Lower leg skin (tissue), 3 donors: ENCODE results near the gene B4GALT2.

Source experiments
- CTCF ChIP-seq, 3 donors: fragments of 450-650 bp; IDR thresholded peaks; one replicate each; pipeline ENCODE4 v1.5.1; 2016; ENCODE audit warnings: antibody characterized with exemption in 3 of 3, mild to moderate bottlenecking in 3 of 3, moderate library complexity in 2 of 3
- POLR2A ChIP-seq, 2 donors: fragments of 450-650 bp; IDR thresholded peaks; one replicate each; pipeline ENCODE4 v1.6.1; 2016 to 2017; ENCODE audit warnings: antibody characterized with exemption in 2 of 2, mild to moderate bottlenecking in 1 of 2, moderate library complexity in 1 of 2

- TF ChIP-seq CTCF (IDR thresholded peaks at IDR 0.05) (no peak), POLR2A (IDR thresholded peaks at IDR 0.05) (no peak)
Observed at GRCh38 chr1:43990271-43991199, 11.5 kb downstream of the B4GALT2 start.
